IMR-90 (cell line): Measurements from ENCODE around the gene LIMCH1. TPM values are rescaled to one million over a fixed set of nuclear protein-coding genes. Genes with fewer than 3 reads are reported as not detected.

Source experiments
- ATAC-seq: fragments of 200-7000 bp; cut with Tn5 transposase; 2 replicates; pipeline ENCODE4 v1.9.1; 2020; ENCODE audit warnings: low read depth, mild to moderate bottlenecking, moderate library complexity
- BruUV-seq: library from RNA; stranded (reverse); fragments of 400-500 nt; replicated peaks from 2 replicates; lab custom pipeline; 2021; lab: Mats Ljungman, UMichigan
- CTCF ChIA-PET: fragments of 300-600 bp; formaldehyde crosslinking; extraction: SDS; loops from one replicate; lab custom pipeline; 2021; ENCODE audit warnings: antibody characterized with exemption; lab: Yijun Ruan, JAX
- POLR2A ChIA-PET: fragments of 300-600 bp; sonication (Branson Sonifier 250); formaldehyde crosslinking; loops from one replicate; lab custom pipeline; 2022; ENCODE audit warnings: antibody characterized with exemption; ENCODE audit not compliant: unreplicated experiment; lab: Charles Lee
- DNase-seq: peaks from one replicate; pipeline ENCODE4 v3.0.0; 2013
- H2AFZ ChIP-seq: replicated peaks from 2 replicates; pipeline ENCODE3; 2013; ENCODE audit warnings: low read length, mild to moderate bottlenecking; ENCODE audit not compliant: poor library complexity
- H2AK5ac ChIP-seq: 2 replicates; pipeline ENCODE4 v1.6.1; 2013; ENCODE audit warnings: low read depth, low read length, inconsistent platforms
- H2AK9ac ChIP-seq: replicated peaks from 2 replicates; pipeline ENCODE3; 2013; ENCODE audit warnings: mild to moderate bottlenecking, low read depth, low read length, moderate library complexity; ENCODE audit not compliant: poor library complexity
- H2BK120ac ChIP-seq: 2 replicates; pipeline ENCODE4 v1.6.1; 2013; ENCODE audit warnings: low read depth, low read length, inconsistent platforms
- H2BK15ac ChIP-seq: 3 replicates; pipeline ENCODE4 v1.6.1; 2013; ENCODE audit warnings: low read depth, low read length, inconsistent platforms
- H2BK20ac ChIP-seq: 2 replicates; pipeline ENCODE4 v1.6.1; 2013; ENCODE audit warnings: low read depth, mild to moderate bottlenecking, inconsistent platforms, low read length, moderate library complexity
- H2BK5ac ChIP-seq: 2 replicates; pipeline ENCODE4 v1.6.1; 2013; ENCODE audit warnings: mild to moderate bottlenecking, low read depth, low read length, inconsistent platforms; ENCODE audit not compliant: poor library complexity, severe bottlenecking
- H3K14ac ChIP-seq: replicated peaks from 2 replicates; pipeline ENCODE4 v1.6.1; 2013; ENCODE audit warnings: low read depth, low read length, inconsistent platforms
- H3K18ac ChIP-seq: 2 replicates; pipeline ENCODE4 v1.6.1; 2013; ENCODE audit warnings: low read depth, low read length, control low read depth
- H3K23ac ChIP-seq: 2 replicates; pipeline ENCODE4 v1.6.1; 2013; ENCODE audit warnings: low read depth, low read length, inconsistent platforms
- H3K27ac ChIP-seq: 2 replicates; pipeline ENCODE4 v1.5.1; 2013; ENCODE audit warnings: mild to moderate bottlenecking, control low read depth, low read length; ENCODE audit not compliant: insufficient read depth
- H3K27me3 ChIP-seq: 2 replicates; pipeline ENCODE4 v1.6.1; 2013; ENCODE audit warnings: low read length; ENCODE audit not compliant: control insufficient read depth, insufficient read depth
- H3K36me3 ChIP-seq: 2 replicates; pipeline ENCODE4 v1.6.1; 2013; ENCODE audit warnings: low read length, mixed read lengths; ENCODE audit not compliant: control insufficient read depth, insufficient read depth
- H3K4ac ChIP-seq: 2 replicates; pipeline ENCODE4 v1.6.1; 2013; ENCODE audit warnings: low read depth, low read length, inconsistent platforms
- H3K4me1 ChIP-seq: 2 replicates; pipeline ENCODE4 v1.6.1; 2013; ENCODE audit warnings: low read length, mixed read lengths; ENCODE audit not compliant: control insufficient read depth, insufficient read depth
- H3K4me2 ChIP-seq: 2 replicates; pipeline ENCODE4 v1.6.1; 2013; ENCODE audit warnings: low read depth, mild to moderate bottlenecking, control low read depth, low read length, moderate library complexity
- H3K4me3 ChIP-seq: 2 replicates; pipeline ENCODE4 v1.5.1; 2013; ENCODE audit warnings: low read depth, mild to moderate bottlenecking, control low read depth, low read length, moderate library complexity; ENCODE audit not compliant: insufficient read depth
- H3K56ac ChIP-seq: 2 replicates; pipeline ENCODE4 v1.6.1; 2013; ENCODE audit warnings: low read length, inconsistent platforms; ENCODE audit not compliant: insufficient read depth; ENCODE audit errors: extremely low read depth
- H3K79me1 ChIP-seq, 2 experiments: 2 replicates each; pipeline ENCODE4 v1.6.1; 2013; ENCODE audit warnings: low read length in 2 of 2, inconsistent platforms in 1 of 2, low read depth in 1 of 2
- H3K9ac ChIP-seq: 2 replicates; pipeline ENCODE4 v1.6.1; 2013; ENCODE audit warnings: low read depth, low read length, control low read depth
- H3K9me1 ChIP-seq: 2 replicates; pipeline ENCODE4 v1.6.1; 2013; ENCODE audit warnings: low read length, inconsistent platforms; ENCODE audit not compliant: insufficient read depth
- H3K9me3 ChIP-seq: 2 replicates; pipeline ENCODE4 v1.6.1; 2013; ENCODE audit warnings: low read length; ENCODE audit not compliant: control insufficient read depth, insufficient read depth
- H4K20me1 ChIP-seq: 2 replicates; pipeline ENCODE4 v1.6.1; 2013; ENCODE audit warnings: low read length, inconsistent platforms; ENCODE audit not compliant: insufficient read depth
- H4K5ac ChIP-seq: 2 replicates; pipeline ENCODE4 v1.6.1; 2013; ENCODE audit warnings: mild to moderate bottlenecking, low read depth, low read length, control low read depth
- H4K8ac ChIP-seq, 2 experiments: 2 replicates each; pipeline ENCODE4 v1.6.1; 2013; ENCODE audit warnings: low read depth in 2 of 2, low read length in 2 of 2, control low read depth in 1 of 2, inconsistent platforms in 1 of 2
- H4K91ac ChIP-seq: 2 replicates; pipeline ENCODE4 v1.6.1; 2013; ENCODE audit warnings: low read depth, low read length, inconsistent platforms; ENCODE audit not compliant: insufficient read depth
- BHLHE40 ChIP-seq: fragments of 150-350 bp; IDR thresholded peaks from 2 replicates; pipeline ENCODE4 v1.6.1; 2016; ENCODE audit warnings: mild to moderate bottlenecking, low read depth, low read length
- CEBPB ChIP-seq: IDR thresholded peaks from 2 replicates; pipeline ENCODE4 v1.6.1; 2012; ENCODE audit warnings: low read depth, low read length, improper control_type of control experiment
- CHD1 ChIP-seq: IDR thresholded peaks from 2 replicates; pipeline ENCODE4 v1.6.1; 2012; ENCODE audit warnings: low read depth, low read length, improper control_type of control experiment
- FOS ChIP-seq: fragments of 150-350 bp; IDR thresholded peaks from 2 replicates; pipeline ENCODE4 v1.6.1; 2016; ENCODE audit warnings: low read depth, low read length
- MAFK ChIP-seq: IDR thresholded peaks from 2 replicates; pipeline ENCODE4 v1.6.1; 2012; ENCODE audit warnings: low read depth, low read length, improper control_type of control experiment
- MXI1 ChIP-seq: IDR thresholded peaks from 2 replicates; pipeline ENCODE4 v1.6.1; 2012; ENCODE audit warnings: low read depth, mild to moderate bottlenecking, low read length, moderate library complexity, borderline replicate concordance
- NFE2L2 ChIP-seq: fragments of 150-350 bp; IDR thresholded peaks from 2 replicates; pipeline ENCODE4 v1.6.1; 2016; ENCODE audit warnings: low read depth, mild to moderate bottlenecking, low read length
- POLR2A ChIP-seq: IDR thresholded peaks from 2 replicates; pipeline ENCODE4 v1.6.1; 2012; ENCODE audit warnings: mild to moderate bottlenecking, low read depth, low read length
- RAD21 ChIP-seq: IDR thresholded peaks from 2 replicates; pipeline ENCODE4 v1.6.1; 2012; ENCODE audit warnings: low read length, improper control_type of control experiment
- RCOR1 ChIP-seq: IDR thresholded peaks from 2 replicates; pipeline ENCODE4 v1.6.1; 2012; ENCODE audit warnings: mild to moderate bottlenecking, low read length, improper control_type of control experiment; ENCODE audit not compliant: insufficient replicate concordance
- RFX5 ChIP-seq: IDR thresholded peaks from 2 replicates; pipeline ENCODE4 v1.8.0; 2012; ENCODE audit warnings: low read depth, mild to moderate bottlenecking, low read length, moderate library complexity
- SMC3 ChIP-seq: fragments of 150-350 bp; IDR thresholded peaks from 2 replicates; pipeline ENCODE4 v1.6.1; 2016; ENCODE audit warnings: low read depth, mild to moderate bottlenecking, antibody characterized with exemption, low read length, moderate library complexity
- WGBS, 2 experiments: methylation state at CpG; one replicate each; pipeline versions ENCODE4 v1.1.5 to v1.1.7; 2013; ENCODE audit warnings: missing lambda C conversion rate in 2 of 2; ENCODE audit not compliant: insufficient read length in 1 of 2; ENCODE audit errors: extremely low coverage in 2 of 2; 5-methylcytosine and 5-hydroxymethylcytosine counted together
- dilution Hi-C: fragments of 300-500 bp; cut with HindIII; formaldehyde crosslinking; loops from one replicate; pipeline ENCODE4 v1.14.3; 2018; ENCODE audit warnings: low sequenced_read_pairs; ENCODE audit not compliant: unreplicated experiment
- in situ Hi-C: fragments of 300-500 bp; cut with MboI; formaldehyde crosslinking; loops from 3 replicates; pipeline ENCODE4 v1.14.3; 2019; ENCODE audit warnings: low sequenced_read_pairs, inconsistent platforms, mixed read lengths
- intact Hi-C: fragments of 100-400 bp; cut with micrococcal nuclease; formaldehyde crosslinking; loops from 2 replicates; pipeline ENCODE4 v1.10.0; 2022
- polyA plus RNA-seq, 3 experiments: library from polyadenylated mRNA; depleted of rRNA; stranded (reverse); fragments of >200 nt; gene quantifications; 2 replicates each; pipeline ENCODE4 v1.2.3, GENCODE V29; 2012; ENCODE audit warnings: low replicate concordance in 1 of 3
- total RNA-seq: library from RNA; depleted of rRNA; stranded (reverse); fragments of >200 nt; gene quantifications from 2 replicates; pipeline ENCODE4 v1.2.3, GENCODE V29; 2012
- TF ChIP-seq, protein P1 (sequence below): fragments of 150-350 bp; IDR thresholded peaks from 2 replicates; pipeline ENCODE4 v1.6.1; 2017; ENCODE audit warnings: mild to moderate bottlenecking, antibody characterized with exemption, low read length, low read depth
- TF ChIP-seq, protein P2 (sequence below): conservative IDR thresholded peaks from 2 replicates; pipeline ENCODE4 v1.5.1; 2012; ENCODE audit warnings: mild to moderate bottlenecking, low read depth, low read length, improper control_type of control experiment
- TF ChIP-seq, protein P3 (sequence below): fragments of 150-350 bp; IDR thresholded peaks from 2 replicates; pipeline ENCODE4 v1.6.1; 2016; ENCODE audit warnings: low read depth, mild to moderate bottlenecking, low read length, moderate library complexity, borderline replicate concordance

LIMCH1 gene
- total and polyA plus RNA-seq, 2 of the 4 experiments (the other 2 are of a cell fraction) = 0.89 to 2.9 TPM

DNA sequence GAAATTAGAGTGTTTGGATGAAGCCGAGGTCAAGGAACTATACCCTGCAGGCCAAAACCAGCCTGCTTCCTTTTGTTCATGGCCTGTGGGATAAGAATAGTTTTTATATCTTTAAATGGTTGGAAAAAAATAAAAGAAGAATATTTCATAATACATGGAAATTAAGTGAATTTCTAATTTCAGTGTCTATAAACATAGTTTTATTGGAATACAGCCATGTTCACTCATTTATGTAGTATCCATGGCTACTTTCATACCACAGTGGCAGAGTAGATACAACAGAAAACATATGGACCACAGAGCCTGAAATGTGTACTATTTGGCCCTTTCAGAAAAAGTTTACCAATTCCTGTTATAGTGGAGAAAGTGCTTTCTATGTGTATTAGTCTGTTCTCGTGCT is 13.6 kb downstream of the LIMCH1 start:
- Histone ChIP-seq H2AK5ac (no peak overlapping the region), H3K18ac (no peak overlapping the region), H3K4ac (no peak overlapping the region), H4K8ac (no peak overlapping the region), H2AK9ac (no peak overlapping the region), H3K56ac (no peak overlapping the region), H3K36me3 (no peaks in the 10 kb centered on the region), H3K4me2 (no peak overlapping the region), H4K5ac (no peak overlapping the region), H3K9ac (no peak overlapping the region), H2BK5ac (no peak overlapping the region), H3K79me1 (no peaks in the 10 kb centered on the region), H3K4me3 (no peak overlapping the region), H2AFZ (no peak overlapping the region), H3K4me1 (no peaks in the 10 kb centered on the region), H3K9me1 (no peaks in the 10 kb centered on the region), H3K14ac (no peak overlapping the region), H2BK15ac (no peak overlapping the region), H3K27ac (no peak overlapping the region), H4K20me1 (no peaks in the 10 kb centered on the region), H2BK20ac (no peak overlapping the region), H2BK120ac (no peak overlapping the region), H4K91ac (no peak overlapping the region), H3K23ac (no peak overlapping the region), H3K9me3 (no peaks in the 10 kb centered on the region), H3K27me3 (no peaks in the 10 kb centered on the region)
- in situ Hi-C loops = no loop called here
- CTCF ChIA-PET = no interaction called here
- no peak for ATAC-seq
- DNase-seq = no peak
- POLR2A ChIA-PET = no interaction called here
- TF ChIP-seq, protein P1, sequence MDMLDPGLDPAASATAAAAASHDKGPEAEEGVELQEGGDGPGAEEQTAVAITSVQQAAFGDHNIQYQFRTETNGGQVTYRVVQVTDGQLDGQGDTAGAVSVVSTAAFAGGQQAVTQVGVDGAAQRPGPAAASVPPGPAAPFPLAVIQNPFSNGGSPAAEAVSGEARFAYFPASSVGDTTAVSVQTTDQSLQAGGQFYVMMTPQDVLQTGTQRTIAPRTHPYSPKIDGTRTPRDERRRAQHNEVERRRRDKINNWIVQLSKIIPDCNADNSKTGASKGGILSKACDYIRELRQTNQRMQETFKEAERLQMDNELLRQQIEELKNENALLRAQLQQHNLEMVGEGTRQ = no peak
- TF ChIP-seq CEBPB = no peak
- no peak for TF ChIP-seq SMC3
- no peak for TF ChIP-seq RAD21
- TF ChIP-seq, protein P2, sequence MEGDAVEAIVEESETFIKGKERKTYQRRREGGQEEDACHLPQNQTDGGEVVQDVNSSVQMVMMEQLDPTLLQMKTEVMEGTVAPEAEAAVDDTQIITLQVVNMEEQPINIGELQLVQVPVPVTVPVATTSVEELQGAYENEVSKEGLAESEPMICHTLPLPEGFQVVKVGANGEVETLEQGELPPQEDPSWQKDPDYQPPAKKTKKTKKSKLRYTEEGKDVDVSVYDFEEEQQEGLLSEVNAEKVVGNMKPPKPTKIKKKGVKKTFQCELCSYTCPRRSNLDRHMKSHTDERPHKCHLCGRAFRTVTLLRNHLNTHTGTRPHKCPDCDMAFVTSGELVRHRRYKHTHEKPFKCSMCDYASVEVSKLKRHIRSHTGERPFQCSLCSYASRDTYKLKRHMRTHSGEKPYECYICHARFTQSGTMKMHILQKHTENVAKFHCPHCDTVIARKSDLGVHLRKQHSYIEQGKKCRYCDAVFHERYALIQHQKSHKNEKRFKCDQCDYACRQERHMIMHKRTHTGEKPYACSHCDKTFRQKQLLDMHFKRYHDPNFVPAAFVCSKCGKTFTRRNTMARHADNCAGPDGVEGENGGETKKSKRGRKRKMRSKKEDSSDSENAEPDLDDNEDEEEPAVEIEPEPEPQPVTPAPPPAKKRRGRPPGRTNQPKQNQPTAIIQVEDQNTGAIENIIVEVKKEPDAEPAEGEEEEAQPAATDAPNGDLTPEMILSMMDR = no peak
- TF ChIP-seq RCOR1 = no peak
- TF ChIP-seq CHD1 = no peak
- no peak for TF ChIP-seq FOS
- no peak for TF ChIP-seq RFX5
- no peak for TF ChIP-seq MAFK
- TF ChIP-seq BHLHE40 = no peak
- TF ChIP-seq MXI1 = no peak
- no peak for TF ChIP-seq POLR2A
- TF ChIP-seq, protein P3, sequence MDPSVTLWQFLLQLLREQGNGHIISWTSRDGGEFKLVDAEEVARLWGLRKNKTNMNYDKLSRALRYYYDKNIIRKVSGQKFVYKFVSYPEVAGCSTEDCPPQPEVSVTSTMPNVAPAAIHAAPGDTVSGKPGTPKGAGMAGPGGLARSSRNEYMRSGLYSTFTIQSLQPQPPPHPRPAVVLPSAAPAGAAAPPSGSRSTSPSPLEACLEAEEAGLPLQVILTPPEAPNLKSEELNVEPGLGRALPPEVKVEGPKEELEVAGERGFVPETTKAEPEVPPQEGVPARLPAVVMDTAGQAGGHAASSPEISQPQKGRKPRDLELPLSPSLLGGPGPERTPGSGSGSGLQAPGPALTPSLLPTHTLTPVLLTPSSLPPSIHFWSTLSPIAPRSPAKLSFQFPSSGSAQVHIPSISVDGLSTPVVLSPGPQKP = no peak
- no peak for TF ChIP-seq NFE2L2
- no CpG with 5 or more reads among the region's 2 CpGs for WGBS, 2 experiments
- BruUV-seq = no TSS peak
- dilution Hi-C loops = no loop called here
- intact Hi-C loops = no loop called here
